Measurements from ENCODE around the gene H3-3A. TPM values are rescaled to one million over a fixed set of nuclear protein-coding genes. Genes with fewer than 3 reads are reported as not detected.

Gene H3-3A
- total and polyA plus RNA-seq, 2 experiments from 2014 or later = 913 to 2,407 TPM

- TF ChIP-seq CREB1 (CRISPR knock-in tag; IDR thresholded peaks at IDR 0.05; ENCODE audit: low read depth) = no peak
- no peak for TF ChIP-seq JUNB (IDR thresholded peaks at IDR 0.05; ENCODE audit: unreplicated experiment)
- TF ChIP-seq REST (IDR thresholded peaks at IDR 0.05; ENCODE audit: unreplicated experiment) = no peak
- TF ChIP-seq STAT1 (IDR thresholded peaks at IDR 0.05; ENCODE audit: unreplicated experiment) = no peak
- Histone ChIP-seq H3K27me3 (ENCODE audit: insufficient read depth) (no peaks in the 10 kb centered on the region), H3K27ac (ENCODE audit: low read depth) (no peak overlapping the region), H3K4me2 (no peak overlapping the region), H3F3A (replicated peaks; ENCODE audit: low read depth) (no peaks in the 10 kb centered on the region), H3K4me1 (ENCODE audit: insufficient read depth) (peaks cover 10% of the 10 kb centered on the region), H3K79me2 (replicated peaks; ENCODE audit: insufficient read depth) (no peaks in the 10 kb centered on the region), H3K4me3 (no peak overlapping the region), H3K9me2 (ENCODE audit: insufficient read depth) (no peaks in the 10 kb centered on the region), H4K20me1 (replicated peaks; ENCODE audit: insufficient read depth) (no peaks in the 10 kb centered on the region), H3K36me3 (ENCODE audit: insufficient read depth) (no peaks in the 10 kb centered on the region), H2AFZ (no peak overlapping the region)
- peaks cover 8% of the 10 kb centered on the region for H3K4me1 Mint-ChIP-seq
- no peaks in the 10 kb centered on the region for H3K9me3 Mint-ChIP-seq
- DNase-seq (ENCODE audit: low spot score) (no peak), ATAC-seq (no peak)
- H3K27ac Mint-ChIP-seq = no peak overlapping the region
- peaks cover 2% of the 10 kb centered on the region for H3K27me3 Mint-ChIP-seq (ENCODE audit: insufficient read depth, low read depth, poor library complexity)
- H3K4me3 Mint-ChIP-seq = no peak overlapping the region
- peaks cover 2% of the 10 kb centered on the region; the same call in 2 of the 3 replicates for H3K36me3 Mint-ChIP-seq (ENCODE audit: low read depth)
Measured at GRCh38 chr1:226051365-226051764, 11.2 kb upstream of the H3-3A start.

- H3F3A ChIP-seq (replicated peaks; ENCODE audit: low read depth) = no peaks in the 10 kb centered on the region
- H3K9me2 ChIP-seq (ENCODE audit: insufficient read depth) = no peaks in the 10 kb centered on the region
- no peak overlapping the region for H3K4me2 ChIP-seq
- no peaks in the 10 kb centered on the region for H3K27me3 ChIP-seq (ENCODE audit: insufficient read depth)
- H4K20me1 ChIP-seq (replicated peaks; ENCODE audit: insufficient read depth) = no peaks in the 10 kb centered on the region
- H3K4me3 ChIP-seq = no peak overlapping the region
- Mint-ChIP-seq H3K27me3 (ENCODE audit: insufficient read depth, low read depth, poor library complexity) (peaks cover 4% of the 10 kb centered on the region), H3K4me3 (no peak overlapping the region), H3K9me3 (no peaks in the 10 kb centered on the region), H3K27ac (no peak overlapping the region), H3K36me3 (ENCODE audit: low read depth) (peaks cover 4% of the 10 kb centered on the region; the same call in 2 of the 3 replicates), H3K4me1 (peaks cover 8% of the 10 kb centered on the region)
- no peaks in the 10 kb centered on the region for H3K79me2 ChIP-seq (replicated peaks; ENCODE audit: insufficient read depth)
- DNase-seq (ENCODE audit: low spot score) (no peak), ATAC-seq (no peak)
- H2AFZ ChIP-seq = no peak overlapping the region
- H3K36me3 ChIP-seq (ENCODE audit: insufficient read depth) = no peaks in the 10 kb centered on the region
- H3K27ac ChIP-seq (ENCODE audit: low read depth) = no peak overlapping the region
- peaks cover 10% of the 10 kb centered on the region for H3K4me1 ChIP-seq (ENCODE audit: insufficient read depth)
- TF ChIP-seq POLR2AphosphoS5 (IDR thresholded peaks at IDR 0.05; ENCODE audit: low read depth) (no peak), REST (IDR thresholded peaks at IDR 0.05; ENCODE audit: unreplicated experiment) (no peak), ETS1 (IDR thresholded peaks at IDR 0.05) (no peak), ZNF114 (CRISPR knock-in tag; IDR thresholded peaks at IDR 0.05) (no peak), EZH2 (IDR thresholded peaks at IDR 0.05; ENCODE audit: low read depth, unreplicated experiment) (no peak)
Measured at GRCh38 chr1:226052061-226052460, 10.5 kb upstream of the H3-3A start.

All from GM23338 (cell line).